GM18499 (cell line): ENCODE measurements around the gene EPOP.

Experiments used
- ATAC-seq: cut with Tn5 transposase; IDR thresholded peaks from one replicate; pipeline ENCODE4 v1.9.1; 2021; ENCODE audit warnings: moderate number of reproducible peaks; ENCODE audit not compliant: insufficient read depth, unreplicated experiment

EPOP gene

GRCh38 chr17:38674749-38675615 lies at the start of gene EPOP:
EPOP (minus strand) TSS chr17:38674957; CDS start chr17:38674495, 462 bp downstream.
- no peak for ATAC-seq

GRCh38 chr17:38721802-38722201 lies 47.0 kb upstream of the EPOP start:
- ATAC-seq: no peak

- no peak for ATAC-seq
These were observed 46.2 kb upstream of the EPOP start for GRCh38 chr17:38720941-38721340.

GRCh38 chr17:38719943-38720641 lies 45.3 kb upstream of the EPOP start:
- ATAC-seq: no peak

- no peak for ATAC-seq
These were observed 44.7 kb upstream of the EPOP start for GRCh38 chr17:38719289-38719942.

GRCh38 chr17:38717139-38717745 lies 42.5 kb upstream of the EPOP start:
- no peak for ATAC-seq

- ATAC-seq: no peak
These were observed 41.7 kb upstream of the EPOP start for GRCh38 chr17:38716368-38717005.

GRCh38 chr17:38715216-38715943 lies 40.6 kb upstream of the EPOP start:
- ATAC-seq: no peak

GRCh38 chr17:38713456-38714075 lies 38.8 kb upstream of the EPOP start:
- ATAC-seq: no peak

- no peak for ATAC-seq
These were observed 37.8 kb upstream of the EPOP start for GRCh38 chr17:38712593-38712992.

GRCh38 chr17:38711792-38712571 lies 37.2 kb upstream of the EPOP start:
- ATAC-seq: no peak

- ATAC-seq: no peak
These were observed 36.2 kb upstream of the EPOP start for GRCh38 chr17:38710985-38711384.

GRCh38 chr17:38710604-38710962 lies 35.8 kb upstream of the EPOP start:
- no peak for ATAC-seq

- no peak for ATAC-seq
These were observed 35.3 kb upstream of the EPOP start for GRCh38 chr17:38709864-38710603.

GRCh38 chr17:38709104-38709820 lies 34.5 kb upstream of the EPOP start:
- ATAC-seq: no peak

- ATAC-seq: no peak
These were observed 33.1 kb upstream of the EPOP start for GRCh38 chr17:38707678-38708351.
